GM12864 (cell line): ENCODE results near the gene WAC.
"Not testable (repeated sequence)": the region's sequence is repeated elsewhere in the genome, so short reads cannot be mapped to it uniquely, and the experiment has no call there.

Source experiments
- DNase-seq: peaks from one replicate; pipeline ENCODE4 v3.0.0-alpha.2; 2011; ENCODE audit warnings: low read depth
- H3K4me3 ChIP-seq: 2 replicates; pipeline ENCODE4 v1.5.1; 2011; ENCODE audit warnings: mild to moderate bottlenecking, low read depth, low read length, control low read depth
- TF ChIP-seq, protein P1 (sequence below): IDR thresholded peaks from 2 replicates; pipeline ENCODE4 v1.5.1; 2011; ENCODE audit warnings: low read depth, mild to moderate bottlenecking, moderate library complexity, low read length, control low read depth, inconsistent platforms; ENCODE audit errors: missing control alignments

WAC gene

DNA sequence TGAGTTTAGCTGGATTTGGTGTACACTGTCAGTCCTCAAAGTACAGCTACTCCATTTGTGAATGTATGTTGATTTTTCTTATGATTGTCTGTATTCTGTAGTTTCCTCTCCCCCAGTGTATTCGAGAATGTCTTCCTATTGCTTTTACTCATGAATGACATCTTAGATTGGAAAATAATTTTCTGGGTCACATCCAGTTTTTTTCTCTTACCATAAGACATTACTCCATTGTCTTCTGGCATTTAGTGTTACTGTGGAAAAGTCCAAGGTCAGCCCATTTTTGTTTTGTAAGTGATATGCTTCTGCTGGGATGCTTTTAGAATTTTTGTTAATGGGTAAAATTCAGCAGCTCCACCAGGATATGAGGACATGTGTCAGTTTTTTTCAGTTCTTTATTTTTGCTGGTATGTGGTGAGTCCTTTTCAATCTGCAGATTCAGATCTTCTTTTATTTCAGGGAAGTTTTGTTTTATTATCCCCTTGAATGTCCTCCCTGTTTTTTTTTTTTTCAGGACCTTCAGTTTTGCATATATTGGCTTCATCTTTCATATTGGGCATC is 33.6 kb downstream of the WAC start:
- TF ChIP-seq, protein P1, sequence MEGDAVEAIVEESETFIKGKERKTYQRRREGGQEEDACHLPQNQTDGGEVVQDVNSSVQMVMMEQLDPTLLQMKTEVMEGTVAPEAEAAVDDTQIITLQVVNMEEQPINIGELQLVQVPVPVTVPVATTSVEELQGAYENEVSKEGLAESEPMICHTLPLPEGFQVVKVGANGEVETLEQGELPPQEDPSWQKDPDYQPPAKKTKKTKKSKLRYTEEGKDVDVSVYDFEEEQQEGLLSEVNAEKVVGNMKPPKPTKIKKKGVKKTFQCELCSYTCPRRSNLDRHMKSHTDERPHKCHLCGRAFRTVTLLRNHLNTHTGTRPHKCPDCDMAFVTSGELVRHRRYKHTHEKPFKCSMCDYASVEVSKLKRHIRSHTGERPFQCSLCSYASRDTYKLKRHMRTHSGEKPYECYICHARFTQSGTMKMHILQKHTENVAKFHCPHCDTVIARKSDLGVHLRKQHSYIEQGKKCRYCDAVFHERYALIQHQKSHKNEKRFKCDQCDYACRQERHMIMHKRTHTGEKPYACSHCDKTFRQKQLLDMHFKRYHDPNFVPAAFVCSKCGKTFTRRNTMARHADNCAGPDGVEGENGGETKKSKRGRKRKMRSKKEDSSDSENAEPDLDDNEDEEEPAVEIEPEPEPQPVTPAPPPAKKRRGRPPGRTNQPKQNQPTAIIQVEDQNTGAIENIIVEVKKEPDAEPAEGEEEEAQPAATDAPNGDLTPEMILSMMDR: no peak
- H3K4me3 ChIP-seq: no peak overlapping the region
- no peak for DNase-seq

GRCh38 chr10:28569506-28570159 is 36.7 kb downstream of the WAC start:
- TF ChIP-seq, protein P1: no peak
- no peak for DNase-seq

DNA sequence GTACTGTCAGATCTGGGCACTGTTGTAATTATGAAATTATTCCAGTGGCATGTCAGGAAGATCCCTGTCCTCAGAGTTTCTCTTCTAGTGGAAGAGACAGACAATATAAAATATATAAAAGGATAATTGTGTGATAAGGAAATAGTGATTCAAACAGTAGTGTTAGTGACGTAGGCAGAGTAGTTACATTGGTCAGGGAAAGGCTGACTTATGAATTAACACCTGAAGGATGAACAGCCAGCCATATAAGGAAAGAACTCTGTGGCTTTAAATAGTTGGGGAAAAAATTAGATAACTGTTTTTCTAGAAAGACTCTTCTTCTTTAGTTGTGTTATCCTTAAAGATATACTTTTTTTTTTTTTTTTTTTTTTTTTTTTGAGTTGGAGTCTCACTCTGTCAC is 37.7 kb downstream of the WAC start:
- TF ChIP-seq, protein P1: no peak
- H3K4me3 ChIP-seq: no peak overlapping the region
- no peak for DNase-seq

More at GRCh38 chr10:28569506-28570159, 36.7 kb downstream of the WAC start:
- H3K4me3 ChIP-seq: no peak overlapping the region

DNA sequence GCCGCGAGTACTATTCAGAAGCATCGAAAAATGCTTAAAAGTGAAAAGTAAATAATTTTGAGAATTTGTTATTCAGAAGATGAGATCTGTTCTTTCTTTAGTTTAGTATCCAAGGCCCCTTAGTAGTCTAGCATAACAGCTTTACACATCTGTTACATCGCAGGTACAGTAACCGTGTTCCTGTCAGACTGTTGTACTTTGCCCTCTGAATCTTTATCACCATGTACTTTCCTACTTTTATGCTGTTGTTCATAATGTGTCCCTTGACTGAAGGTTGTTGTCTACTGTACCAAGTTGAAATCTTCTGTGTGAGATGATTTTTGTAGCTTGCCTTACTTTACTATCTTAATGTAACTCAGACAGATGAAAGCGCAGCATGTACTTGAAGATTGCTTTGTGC is 38.3 kb downstream of the WAC start:
- TF ChIP-seq, protein P1: no peak
- H3K4me3 ChIP-seq: no peak overlapping the region
- DNase-seq: no peak

DNA sequence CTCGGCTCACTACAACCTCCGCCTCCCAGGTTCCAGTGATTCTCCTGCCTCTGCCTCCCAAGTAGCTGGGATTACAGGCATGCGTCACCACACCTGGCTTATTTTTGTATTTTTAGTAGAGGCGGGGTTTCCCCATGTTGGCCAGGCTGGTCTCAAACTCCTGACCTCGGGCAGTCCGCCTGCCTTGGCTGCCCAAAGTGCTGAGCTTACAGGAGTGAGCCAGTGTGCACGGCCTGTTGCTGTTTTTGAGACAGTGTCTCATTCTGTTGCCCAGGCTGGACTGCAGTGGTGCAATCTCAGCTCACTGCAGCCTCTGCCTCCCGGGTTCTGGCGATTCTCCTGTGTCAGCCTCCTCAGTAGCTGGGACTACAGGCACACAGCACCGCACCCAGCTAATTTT is 41.3 kb downstream of the WAC start:
- not testable (repeated sequence) for H3K4me3 ChIP-seq

GRCh38 chr10:28575852-28576251 is 42.9 kb downstream of the WAC start:
- TF ChIP-seq, protein P1: no peak
- DNase-seq: no peak

More for the DNA sequence above, 41.3 kb downstream of the WAC start:
- not testable (repeated sequence) for DNase-seq

GRCh38 chr10:28577506-28577905 is 44.6 kb downstream of the WAC start:
- TF ChIP-seq, protein P1: no peak
- no peak overlapping the region for H3K4me3 ChIP-seq
- no peak for DNase-seq

More at GRCh38 chr10:28575852-28576251, 42.9 kb downstream of the WAC start:
- no peak overlapping the region for H3K4me3 ChIP-seq
